ENCODE results near the gene FBXO2.
"Not testable (repeated sequence)": the region's sequence is repeated elsewhere in the genome, so short reads cannot be mapped to it uniquely, and the experiment has no call there.

FBXO2 gene

GRCh38 chr1:11611638-11612327 is 42.4 kb downstream of the FBXO2 start:
- no peak overlapping the region for H3K27ac Mint-ChIP-seq
- ATAC-seq (no peak), DNase-seq (no peak)
- no peak overlapping the region for H3K4me3 Mint-ChIP-seq
- H3K9me3 Mint-ChIP-seq, result no peaks in the 10 kb centered on the region
- no peaks in the 10 kb centered on the region for H3K4me1 Mint-ChIP-seq
- peaks cover 6% of the 10 kb centered on the region for H3K27me3 Mint-ChIP-seq
- no peaks in the 10 kb centered on the region for H3K36me3 Mint-ChIP-seq (ENCODE audit: low read depth)

GRCh38 chr1:11610629-11611180 is 43.5 kb downstream of the FBXO2 start:
- no peak overlapping the region for H3K4me3 Mint-ChIP-seq
- DNase-seq (no peak), ATAC-seq (no peak)
- no peaks in the 10 kb centered on the region for H3K36me3 Mint-ChIP-seq (ENCODE audit: low read depth)
- peaks cover 7% of the 10 kb centered on the region for H3K27me3 Mint-ChIP-seq
- H3K4me1 Mint-ChIP-seq, result no peaks in the 10 kb centered on the region
- no peaks in the 10 kb centered on the region for H3K9me3 Mint-ChIP-seq
- H3K27ac Mint-ChIP-seq, result no peak overlapping the region

GRCh38 chr1:11609378-11609777 is 44.9 kb downstream of the FBXO2 start:
- not testable (repeated sequence) for H3K9me3 Mint-ChIP-seq; H3K4me1 Mint-ChIP-seq; H3K4me3 Mint-ChIP-seq; H3K36me3 Mint-ChIP-seq (ENCODE audit: low read depth); H3K27me3 Mint-ChIP-seq; DNase-seq; H3K27ac Mint-ChIP-seq; ATAC-seq

GRCh38 chr1:11608596-11609130 is 45.6 kb downstream of the FBXO2 start:
- not testable (repeated sequence) for H3K9me3 Mint-ChIP-seq; DNase-seq; H3K27ac Mint-ChIP-seq; H3K27me3 Mint-ChIP-seq; H3K36me3 Mint-ChIP-seq (ENCODE audit: low read depth); H3K4me3 Mint-ChIP-seq; ATAC-seq; H3K4me1 Mint-ChIP-seq

GRCh38 chr1:11606775-11607174 is 47.5 kb downstream of the FBXO2 start:
- no peaks in the 10 kb centered on the region for H3K4me1 Mint-ChIP-seq
- no peaks in the 10 kb centered on the region for H3K36me3 Mint-ChIP-seq (ENCODE audit: low read depth)
- DNase-seq (no peak), ATAC-seq (no peak)
- no peaks in the 10 kb centered on the region for H3K9me3 Mint-ChIP-seq
- H3K27ac Mint-ChIP-seq, result no peak overlapping the region
- H3K4me3 Mint-ChIP-seq, result no peak overlapping the region
- peaks cover 7% of the 10 kb centered on the region for H3K27me3 Mint-ChIP-seq

- no peaks in the 10 kb centered on the region for H3K9me3 Mint-ChIP-seq
- ATAC-seq (no peak), DNase-seq (no peak)
- H3K27ac Mint-ChIP-seq, result no peak overlapping the region
- no peak overlapping the region for H3K4me3 Mint-ChIP-seq
- H3K27me3 Mint-ChIP-seq, result peaks cover 5% of the 10 kb centered on the region
- H3K4me1 Mint-ChIP-seq, result no peaks in the 10 kb centered on the region
- no peaks in the 10 kb centered on the region for H3K36me3 Mint-ChIP-seq (ENCODE audit: low read depth)
These were observed 51.2 kb downstream of the FBXO2 start for GRCh38 chr1:11602981-11603380.

GRCh38 chr1:11602424-11602823 is 51.8 kb downstream of the FBXO2 start:
- H3K9me3 Mint-ChIP-seq, result no peaks in the 10 kb centered on the region
- no peaks in the 10 kb centered on the region for H3K36me3 Mint-ChIP-seq (ENCODE audit: low read depth)
- H3K27me3 Mint-ChIP-seq, result peaks cover 5% of the 10 kb centered on the region
- no peak overlapping the region for H3K27ac Mint-ChIP-seq
- DNase-seq, result no peak
- H3K4me3 Mint-ChIP-seq, result no peak overlapping the region
- no peaks in the 10 kb centered on the region for H3K4me1 Mint-ChIP-seq
- ATAC-seq, result no peak

GRCh38 chr1:11600836-11601235 is 53.4 kb downstream of the FBXO2 start:
- H3K27ac Mint-ChIP-seq, result no peak overlapping the region
- H3K4me3 Mint-ChIP-seq, result no peak overlapping the region
- no peaks in the 10 kb centered on the region for H3K4me1 Mint-ChIP-seq
- DNase-seq, result no peak
- no peaks in the 10 kb centered on the region for H3K36me3 Mint-ChIP-seq (ENCODE audit: low read depth)
- H3K27me3 Mint-ChIP-seq, result peaks cover 14% of the 10 kb centered on the region
- no peaks in the 10 kb centered on the region for H3K9me3 Mint-ChIP-seq
- ATAC-seq, result no peak

- ATAC-seq, result no peak
- no peaks in the 10 kb centered on the region for H3K36me3 Mint-ChIP-seq (ENCODE audit: low read depth)
- no peak for DNase-seq
- H3K9me3 Mint-ChIP-seq, result no peaks in the 10 kb centered on the region
- H3K4me3 Mint-ChIP-seq, result no peak overlapping the region
- no peaks in the 10 kb centered on the region for H3K4me1 Mint-ChIP-seq
- H3K27ac Mint-ChIP-seq, result no peak overlapping the region
- peaks cover 15% of the 10 kb centered on the region for H3K27me3 Mint-ChIP-seq
These were observed 54.2 kb downstream of the FBXO2 start for GRCh38 chr1:11599891-11600576.

- Mint-ChIP-seq H3K36me3 (ENCODE audit: low read depth) (no peaks in the 10 kb centered on the region), H3K4me1 (no peaks in the 10 kb centered on the region), H3K27ac (no peak overlapping the region), H3K27me3 (peaks cover 21% of the 10 kb centered on the region), H3K4me3 (no peak overlapping the region), H3K9me3 (no peaks in the 10 kb centered on the region)
- ATAC-seq, result no peak
- DNase-seq, result no peak
These were observed 55.8 kb downstream of the FBXO2 start for GRCh38 chr1:11598461-11598860.
